ENCODE data around the gene LRMDA. TPM values are rescaled to one million over a fixed set of nuclear protein-coding genes. Genes with fewer than 3 reads are reported as not detected.

Gene LRMDA
- total RNA-seq, 2 experiments from 2014 or later: not detected

- Histone ChIP-seq H4K20me1 (ENCODE audit: insufficient read depth, low read length) (no peaks in the 10 kb centered on the region), H3K27ac (ENCODE audit: low read depth, low read length, poor library complexity, severe bottlenecking) (no peak overlapping the region), H3K9me3 (ENCODE audit: low read length) (no peaks in the 10 kb centered on the region), H3K4me3 (ENCODE audit: low read depth, low read length, poor library complexity, severe bottlenecking) (no peak overlapping the region), H3K9me2 (ENCODE audit: insufficient read depth, low read length) (no peaks in the 10 kb centered on the region), H3K36me3 (ENCODE audit: insufficient read depth, low read length) (no peaks in the 10 kb centered on the region), H3K4me2 (ENCODE audit: low read length) (no peak overlapping the region), H2AFZ (ENCODE audit: low read length) (no peak overlapping the region), H3K4me1 (ENCODE audit: insufficient read depth, low read length, poor library complexity, severe bottlenecking) (no peaks in the 10 kb centered on the region), H3K79me2 (ENCODE audit: insufficient read depth, low read depth, low read length) (no peaks in the 10 kb centered on the region)
- POLR2A ChIA-PET: no interaction called here
- intact Hi-C loops (cut with micrococcal nuclease; ENCODE audit: unreplicated experiment): no loop called here
- no peak for DNase-seq (ENCODE audit: low spot score)
- no TSS peak for BruUV-seq (replicated peaks)
- CTCF ChIA-PET (ENCODE audit: unreplicated experiment): no interaction called here
- TF ChIP-seq CTCF (conservative IDR thresholded peaks at IDR 0.05; ENCODE audit: low read length) (no peak), EZH2phosphoT487 (IDR thresholded peaks at IDR 0.05; ENCODE audit: borderline replicate concordance, low read depth, low read length) (no peak)
Observed at GRCh38 chr10:76354212-76354738, 922.9 kb downstream of the LRMDA start.

- intact Hi-C loops (cut with micrococcal nuclease; ENCODE audit: unreplicated experiment): no loop called here
- Histone ChIP-seq H3K4me1 (ENCODE audit: insufficient read depth, low read length, poor library complexity, severe bottlenecking) (no peaks in the 10 kb centered on the region), H3K79me2 (ENCODE audit: insufficient read depth, low read depth, low read length) (no peaks in the 10 kb centered on the region), H3K4me3 (ENCODE audit: low read depth, low read length, poor library complexity, severe bottlenecking) (no peak overlapping the region), H2AFZ (ENCODE audit: low read length) (no peak overlapping the region), H3K27ac (ENCODE audit: low read depth, low read length, poor library complexity, severe bottlenecking) (no peak overlapping the region), H3K9me3 (ENCODE audit: low read length) (no peaks in the 10 kb centered on the region), H3K4me2 (ENCODE audit: low read length) (no peak overlapping the region), H3K9me2 (ENCODE audit: insufficient read depth, low read length) (no peaks in the 10 kb centered on the region), H4K20me1 (ENCODE audit: insufficient read depth, low read length) (no peaks in the 10 kb centered on the region), H3K36me3 (ENCODE audit: insufficient read depth, low read length) (no peaks in the 10 kb centered on the region)
- BruUV-seq (replicated peaks): no TSS peak
- DNase-seq (ENCODE audit: low spot score): no peak
- POLR2A ChIA-PET: no interaction called here
- CTCF ChIA-PET (ENCODE audit: unreplicated experiment): no interaction called here
- no peak for TF ChIP-seq CTCF (conservative IDR thresholded peaks at IDR 0.05; ENCODE audit: low read length)
- TF ChIP-seq EZH2phosphoT487 (IDR thresholded peaks at IDR 0.05; ENCODE audit: borderline replicate concordance, low read depth, low read length): no peak
Observed at GRCh38 chr10:76354921-76355320, 923.5 kb downstream of the LRMDA start.

- Histone ChIP-seq H3K79me2 (ENCODE audit: insufficient read depth, low read depth, low read length) (no peaks in the 10 kb centered on the region), H2AFZ (ENCODE audit: low read length) (no peak overlapping the region), H3K9me3 (ENCODE audit: low read length) (no peaks in the 10 kb centered on the region), H3K9me2 (ENCODE audit: insufficient read depth, low read length) (no peaks in the 10 kb centered on the region), H3K4me2 (ENCODE audit: low read length) (no peak overlapping the region), H4K20me1 (ENCODE audit: insufficient read depth, low read length) (no peaks in the 10 kb centered on the region), H3K36me3 (ENCODE audit: insufficient read depth, low read length) (no peaks in the 10 kb centered on the region), H3K4me1 (ENCODE audit: insufficient read depth, low read length, poor library complexity, severe bottlenecking) (no peaks in the 10 kb centered on the region), H3K27ac (ENCODE audit: low read depth, low read length, poor library complexity, severe bottlenecking) (no peak overlapping the region), H3K4me3 (ENCODE audit: low read depth, low read length, poor library complexity, severe bottlenecking) (no peak overlapping the region)
- CTCF ChIA-PET (ENCODE audit: unreplicated experiment): no interaction called here
- no TSS peak for BruUV-seq (replicated peaks)
- TF ChIP-seq CTCF (conservative IDR thresholded peaks at IDR 0.05; ENCODE audit: low read length) (no peak), EZH2phosphoT487 (IDR thresholded peaks at IDR 0.05; ENCODE audit: borderline replicate concordance, low read depth, low read length) (no peak)
- POLR2A ChIA-PET: no interaction called here
- intact Hi-C loops (cut with micrococcal nuclease; ENCODE audit: unreplicated experiment): no loop called here
- no peak for DNase-seq (ENCODE audit: low spot score)
Observed at GRCh38 chr10:76356557-76356956, 925.1 kb downstream of the LRMDA start.

Measured in OCI-LY7 (cell line).